ENCODE results near the gene FBXW12.
"Not testable (repeated sequence)": the region's sequence is repeated elsewhere in the genome, so short reads cannot be mapped to it uniquely, and the experiment has no call there.

FBXW12 gene, protein sequence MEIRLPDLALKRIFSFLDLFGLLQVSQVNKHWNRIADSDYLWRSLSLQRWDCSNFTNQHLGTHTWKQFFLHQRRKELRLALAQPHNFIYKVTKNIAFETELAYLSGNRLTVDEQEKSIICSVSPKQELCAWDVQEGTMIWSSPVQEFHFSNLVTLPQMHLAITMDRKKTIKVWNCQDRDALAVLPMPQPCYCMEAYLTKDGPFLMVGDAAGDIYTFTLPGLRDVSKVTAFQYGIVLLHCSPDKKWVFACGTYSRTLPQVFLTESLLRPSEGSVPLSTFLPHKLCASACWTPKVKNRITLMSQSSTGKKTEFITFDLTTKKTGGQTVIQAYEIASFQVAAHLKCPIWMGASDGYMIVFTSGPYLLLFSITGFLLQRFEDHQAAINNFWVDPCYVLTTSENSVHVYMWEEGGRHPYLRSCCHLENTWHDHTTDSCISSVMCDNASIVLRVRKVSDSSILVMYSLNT

DNA sequence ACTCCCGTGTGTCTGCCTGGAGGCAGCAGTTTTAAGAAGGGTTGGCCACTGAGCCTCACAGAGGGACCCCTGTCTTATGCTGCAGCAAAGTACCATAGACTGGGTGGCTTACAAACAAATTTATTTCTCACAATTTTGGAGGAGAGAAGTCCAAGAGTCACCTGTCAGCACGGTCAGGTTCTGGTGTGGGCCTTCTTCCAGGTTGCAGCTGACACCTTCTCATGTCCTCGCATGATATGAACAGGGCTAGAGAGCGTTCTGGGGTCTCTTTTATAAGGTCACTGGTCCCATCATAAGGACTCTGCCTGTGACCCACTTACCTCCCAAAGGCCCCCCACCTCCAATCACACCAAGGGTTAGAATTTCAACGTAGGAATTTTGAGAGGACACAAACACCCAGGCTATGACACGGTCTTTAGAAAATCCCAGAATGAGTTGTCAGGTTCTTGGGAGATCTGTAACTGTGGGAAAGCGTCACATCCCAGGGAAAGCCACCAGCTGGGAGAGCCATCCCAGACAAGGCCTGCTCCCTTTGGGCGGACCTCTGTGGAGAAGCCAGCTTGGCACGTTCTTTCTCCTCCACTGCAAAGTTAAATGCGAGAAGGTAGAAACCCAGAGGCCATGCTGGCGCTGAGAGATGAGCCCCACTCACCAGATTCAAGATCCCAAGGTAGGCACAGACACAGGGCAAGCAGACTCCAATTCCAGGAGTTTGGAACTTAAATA, at the start of gene FBXW12:
FBXW12 (plus strand) TSS at position 569 of the 726 bp plus-strand sequence. CDS start 549 bp downstream, outside the sequence.
- no peaks in the 10 kb centered on the region for H4K20me1 ChIP-seq (ENCODE audit: insufficient read depth, low read length)
- no peak within 1 kb of the TSS for H2AFZ ChIP-seq (ENCODE audit: low read depth, low read length)
- no peaks in the 10 kb centered on the region for H3K27me3 ChIP-seq (ENCODE audit: low read depth, low read length)
- H3K9ac ChIP-seq (ENCODE audit: low read length) = no peak within 1 kb of the TSS
- H3K9me3 ChIP-seq (ENCODE audit: insufficient read depth, low read length) = no peaks in the 10 kb centered on the region
- H3K27ac ChIP-seq (ENCODE audit: low read length) = no peak within 1 kb of the TSS
- TF ChIP-seq EZH2phosphoT487 (IDR thresholded peaks at IDR 0.05; ENCODE audit: low read depth) = no peak
- TF ChIP-seq, protein P1, sequence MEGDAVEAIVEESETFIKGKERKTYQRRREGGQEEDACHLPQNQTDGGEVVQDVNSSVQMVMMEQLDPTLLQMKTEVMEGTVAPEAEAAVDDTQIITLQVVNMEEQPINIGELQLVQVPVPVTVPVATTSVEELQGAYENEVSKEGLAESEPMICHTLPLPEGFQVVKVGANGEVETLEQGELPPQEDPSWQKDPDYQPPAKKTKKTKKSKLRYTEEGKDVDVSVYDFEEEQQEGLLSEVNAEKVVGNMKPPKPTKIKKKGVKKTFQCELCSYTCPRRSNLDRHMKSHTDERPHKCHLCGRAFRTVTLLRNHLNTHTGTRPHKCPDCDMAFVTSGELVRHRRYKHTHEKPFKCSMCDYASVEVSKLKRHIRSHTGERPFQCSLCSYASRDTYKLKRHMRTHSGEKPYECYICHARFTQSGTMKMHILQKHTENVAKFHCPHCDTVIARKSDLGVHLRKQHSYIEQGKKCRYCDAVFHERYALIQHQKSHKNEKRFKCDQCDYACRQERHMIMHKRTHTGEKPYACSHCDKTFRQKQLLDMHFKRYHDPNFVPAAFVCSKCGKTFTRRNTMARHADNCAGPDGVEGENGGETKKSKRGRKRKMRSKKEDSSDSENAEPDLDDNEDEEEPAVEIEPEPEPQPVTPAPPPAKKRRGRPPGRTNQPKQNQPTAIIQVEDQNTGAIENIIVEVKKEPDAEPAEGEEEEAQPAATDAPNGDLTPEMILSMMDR (IDR thresholded peaks at IDR 0.05; ENCODE audit: low read depth, low read length) = no peak
- H3K4me1 ChIP-seq (ENCODE audit: low read length) = no peaks in the 10 kb centered on the region
- no peak within 1 kb of the TSS for H3K4me2 ChIP-seq (ENCODE audit: low read length)
- no peak within 1 kb of the TSS for H3K4me3 ChIP-seq (ENCODE audit: low read length)
- no peaks in the 10 kb centered on the region for H3K79me2 ChIP-seq (ENCODE audit: low read length)
- H3K36me3 ChIP-seq (replicated peaks; ENCODE audit: low read depth, low read length) = no peaks in the 10 kb centered on the region

DNA sequence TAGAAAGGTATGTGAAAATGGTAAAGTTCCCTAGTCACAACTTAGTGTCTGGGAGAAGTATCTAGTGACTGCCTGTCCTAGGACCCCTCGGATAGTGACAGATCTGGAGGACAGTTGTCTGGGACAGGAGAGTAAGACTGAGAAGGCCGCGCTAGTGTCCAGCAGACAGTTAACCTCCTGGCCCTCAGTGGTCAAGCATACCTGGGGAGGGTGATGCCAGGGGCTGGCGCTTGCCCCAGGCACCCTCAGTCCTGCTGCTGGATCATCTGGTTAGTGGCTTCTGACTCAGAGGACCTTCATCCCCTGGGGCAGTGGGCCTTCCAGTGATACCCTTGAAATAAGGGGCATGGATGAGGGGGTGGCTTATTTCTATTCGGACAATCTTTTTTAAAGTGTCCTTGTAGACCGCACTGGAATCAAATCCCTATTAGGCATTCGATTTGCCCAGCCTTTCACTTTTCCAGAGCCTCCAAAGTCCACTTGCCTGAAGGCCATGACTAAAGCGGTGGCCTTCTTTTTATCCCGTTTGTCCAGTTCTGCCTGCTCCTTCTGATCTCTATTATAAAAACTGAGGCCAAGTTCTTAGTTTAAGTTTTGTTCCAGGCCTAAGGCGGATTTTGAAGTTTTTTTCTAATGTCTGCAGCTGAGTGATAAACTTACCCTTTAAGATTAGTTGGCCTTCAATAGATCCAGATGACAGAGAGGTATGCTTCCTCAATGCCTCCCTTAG, 40.1 kb upstream of the FBXW12 start:
- H3K27me3 ChIP-seq (ENCODE audit: low read depth, low read length); H3K4me2 ChIP-seq (ENCODE audit: low read length); H2AFZ ChIP-seq (ENCODE audit: low read depth, low read length); H3K4me1 ChIP-seq (ENCODE audit: low read length); H3K79me2 ChIP-seq (ENCODE audit: low read length); H3K36me3 ChIP-seq (replicated peaks; ENCODE audit: low read depth, low read length); H4K20me1 ChIP-seq (ENCODE audit: insufficient read depth, low read length); H3K9me3 ChIP-seq (ENCODE audit: insufficient read depth, low read length); H3K27ac ChIP-seq (ENCODE audit: low read length); H3K9ac ChIP-seq (ENCODE audit: low read length); H3K4me3 ChIP-seq (ENCODE audit: low read length): not testable (repeated sequence)

DNA sequence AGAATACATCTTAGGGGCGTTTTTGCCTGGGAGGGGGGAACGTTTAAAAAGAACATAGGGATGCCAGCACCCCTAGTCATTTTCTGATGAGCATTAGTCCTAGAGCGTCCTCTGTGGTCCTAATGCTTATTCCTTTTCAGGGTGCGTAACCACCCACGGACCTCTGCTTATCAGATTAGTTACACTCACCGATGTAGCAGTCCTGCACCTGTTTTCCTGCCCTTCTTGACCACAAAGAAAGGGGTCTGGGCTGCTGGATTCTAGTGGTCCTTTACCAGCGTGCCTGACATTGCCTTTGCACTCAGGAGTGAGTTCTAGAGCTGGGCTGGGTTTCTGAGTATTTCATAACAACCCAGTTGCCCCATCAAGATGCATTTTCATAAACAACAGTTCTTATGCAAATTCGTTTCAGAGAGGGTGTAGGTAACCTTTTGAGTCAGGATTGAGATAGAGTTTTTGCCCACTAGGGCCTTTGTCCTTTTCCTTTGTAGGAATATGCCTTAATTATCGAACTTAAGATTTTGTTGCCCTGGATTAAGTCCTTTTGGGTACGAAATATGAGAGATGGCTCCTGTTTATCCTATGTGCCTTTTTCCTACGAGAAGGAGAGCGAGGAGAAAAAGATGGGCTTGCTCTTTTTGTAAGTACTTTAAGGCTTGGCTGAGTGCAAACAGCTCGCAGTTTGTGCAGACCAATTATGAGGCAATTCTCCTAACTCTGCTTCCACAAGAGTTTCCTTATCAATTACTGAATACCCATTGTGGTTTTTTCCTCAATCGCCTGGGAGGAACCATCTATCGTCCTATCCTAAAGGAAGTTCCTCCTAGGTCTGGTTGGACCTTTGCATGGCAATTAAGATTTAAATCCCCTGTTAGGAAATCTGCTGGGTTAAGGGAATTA, 38.4 kb upstream of the FBXW12 start, which contains the start of gene SPINK8:
SPINK8 (minus strand) TSS at position 316 of the 900 bp plus-strand sequence. CDS start 5,320 bp downstream, outside the sequence.
- H3K4me1 ChIP-seq (ENCODE audit: low read length); H3K4me2 ChIP-seq (ENCODE audit: low read length); H3K79me2 ChIP-seq (ENCODE audit: low read length); H3K9me3 ChIP-seq (ENCODE audit: insufficient read depth, low read length); H2AFZ ChIP-seq (ENCODE audit: low read depth, low read length); H3K27me3 ChIP-seq (ENCODE audit: low read depth, low read length); H4K20me1 ChIP-seq (ENCODE audit: insufficient read depth, low read length); H3K27ac ChIP-seq (ENCODE audit: low read length); H3K36me3 ChIP-seq (replicated peaks; ENCODE audit: low read depth, low read length); H3K4me3 ChIP-seq (ENCODE audit: low read length); H3K9ac ChIP-seq (ENCODE audit: low read length): not testable (repeated sequence)

DNA sequence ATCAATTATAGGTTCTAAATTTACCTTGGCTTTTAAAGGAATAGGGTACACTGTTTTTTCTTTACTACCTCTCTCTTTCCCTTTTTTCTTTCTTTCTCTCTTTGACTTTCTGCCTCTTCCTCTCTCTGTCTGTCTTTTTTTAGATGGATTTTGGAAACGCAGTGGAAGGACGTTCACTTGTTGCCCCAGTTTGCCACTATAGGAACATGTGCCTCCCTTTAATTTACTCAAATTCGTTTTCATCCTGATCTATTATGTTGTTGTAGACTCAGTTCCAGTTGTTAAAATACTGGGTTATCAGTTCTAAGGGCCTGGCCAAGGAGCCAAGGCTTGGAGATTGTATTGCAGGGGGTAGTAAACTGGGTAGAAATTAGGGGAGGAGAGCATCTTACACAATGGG, 37.4 kb upstream of the FBXW12 start:
- Histone ChIP-seq H3K9me3 (ENCODE audit: insufficient read depth, low read length) (no peaks in the 10 kb centered on the region), H2AFZ (ENCODE audit: low read depth, low read length) (no peak overlapping the region), H4K20me1 (ENCODE audit: insufficient read depth, low read length) (no peaks in the 10 kb centered on the region), H3K4me1 (ENCODE audit: low read length) (no peaks in the 10 kb centered on the region), H3K79me2 (ENCODE audit: low read length) (no peaks in the 10 kb centered on the region), H3K27ac (ENCODE audit: low read length) (no peak overlapping the region), H3K27me3 (ENCODE audit: low read depth, low read length) (peaks cover 3% of the 10 kb centered on the region; the same call in 1 of the 2 replicates), H3K36me3 (replicated peaks; ENCODE audit: low read depth, low read length) (no peaks in the 10 kb centered on the region), H3K4me2 (ENCODE audit: low read length) (no peak overlapping the region), H3K9ac (ENCODE audit: low read length) (no peak overlapping the region), H3K4me3 (ENCODE audit: low read length) (no peak overlapping the region)
- TF ChIP-seq, protein P1 (IDR thresholded peaks at IDR 0.05; ENCODE audit: low read depth, low read length) = no peak
- no peak for TF ChIP-seq EZH2phosphoT487 (IDR thresholded peaks at IDR 0.05; ENCODE audit: low read depth)

DNA sequence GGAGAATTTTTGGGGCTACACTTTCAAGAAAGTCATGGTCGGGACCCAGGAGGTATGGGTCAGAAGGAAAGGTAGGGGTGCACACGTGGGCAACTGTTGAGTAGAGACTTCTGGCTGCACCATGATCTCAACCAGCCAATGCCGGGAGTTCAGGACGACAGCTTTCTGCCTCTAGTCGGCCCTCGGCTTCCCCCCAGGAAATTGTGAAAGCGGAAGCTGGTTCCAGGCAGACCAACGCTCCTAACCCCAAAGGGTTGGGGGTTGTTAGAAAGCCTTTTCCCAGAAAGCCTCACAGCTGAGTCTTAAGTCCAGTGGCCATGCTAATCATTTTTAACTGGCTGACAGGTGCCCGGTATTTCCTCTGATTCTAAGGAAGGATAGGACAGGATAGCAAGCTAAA, 36.7 kb upstream of the FBXW12 start:
- H2AFZ ChIP-seq (ENCODE audit: low read depth, low read length); H3K4me3 ChIP-seq (ENCODE audit: low read length); H3K4me2 ChIP-seq (ENCODE audit: low read length): not testable (repeated sequence)

DNA sequence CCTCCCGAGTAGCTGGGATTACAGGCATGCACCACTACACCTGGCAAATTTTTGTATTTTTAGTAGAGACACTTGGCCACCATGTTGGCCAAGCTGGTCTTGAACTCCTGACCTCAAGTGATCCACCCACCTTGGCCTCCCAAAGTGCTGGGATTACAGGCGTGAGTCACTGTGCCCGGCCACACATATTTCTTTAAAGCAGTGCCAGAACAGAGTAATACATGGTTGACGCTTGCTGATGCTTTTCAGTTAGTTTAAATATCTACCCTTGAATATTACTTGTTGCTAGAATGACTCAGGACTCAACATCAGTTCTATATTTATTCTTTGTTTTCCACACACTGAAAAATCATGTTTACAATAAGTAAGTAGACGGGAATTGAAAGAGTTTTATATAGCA, 34.5 kb upstream of the FBXW12 start:
- H3K27me3 ChIP-seq (ENCODE audit: low read depth, low read length); H4K20me1 ChIP-seq (ENCODE audit: insufficient read depth, low read length); H2AFZ ChIP-seq (ENCODE audit: low read depth, low read length); H3K9me3 ChIP-seq (ENCODE audit: insufficient read depth, low read length); H3K36me3 ChIP-seq (replicated peaks; ENCODE audit: low read depth, low read length); H3K4me2 ChIP-seq (ENCODE audit: low read length); H3K27ac ChIP-seq (ENCODE audit: low read length); H3K79me2 ChIP-seq (ENCODE audit: low read length); H3K4me1 ChIP-seq (ENCODE audit: low read length); H3K9ac ChIP-seq (ENCODE audit: low read length); H3K4me3 ChIP-seq (ENCODE audit: low read length): not testable (repeated sequence)

More for the DNA sequence above, 36.7 kb upstream of the FBXW12 start:
- not testable (repeated sequence) for H3K9ac ChIP-seq (ENCODE audit: low read length); H3K4me1 ChIP-seq (ENCODE audit: low read length); H4K20me1 ChIP-seq (ENCODE audit: insufficient read depth, low read length); H3K27me3 ChIP-seq (ENCODE audit: low read depth, low read length); H3K36me3 ChIP-seq (replicated peaks; ENCODE audit: low read depth, low read length); H3K9me3 ChIP-seq (ENCODE audit: insufficient read depth, low read length); H3K79me2 ChIP-seq (ENCODE audit: low read length); H3K27ac ChIP-seq (ENCODE audit: low read length)

Data from OCI-LY3 (cell line).